NCI-H460 (cell line): ENCODE measurements around the gene CBLIF. TPM values are rescaled to one million over a fixed set of nuclear protein-coding genes. Genes with fewer than 3 reads are reported as not detected.
"Not testable (repeated sequence)": the region's sequence is repeated elsewhere in the genome, so short reads cannot be mapped to it uniquely, and the experiment has no call there.

Source experiments
- DNase-seq: peaks from one replicate; pipeline ENCODE4 v3.0.0-alpha.2; 2016; ENCODE audit warnings: low read depth; ENCODE audit errors: extremely low read depth
- polyA plus RNA-seq: library from polyadenylated mRNA; depleted of rRNA; stranded (reverse); fragments of >200 nt; gene quantifications from 2 replicates; pipeline ENCODE4 v1.2.3, GENCODE V29; 2014; cell fraction: nucleus; rRNA removed
- total RNA-seq: library from RNA; depleted of rRNA; stranded (reverse); fragments of >200 nt; shearing (Covaris generic); gene quantifications from 2 replicates; pipeline ENCODE4 v1.2.3, GENCODE V29; 2014; rRNA removed

CBLIF gene
- total RNA-seq: not detected in 2 replicates
- not detected in 2 replicates for polyA plus RNA-seq

- no peak for DNase-seq
Observed at GRCh38 chr11:59845399-59845798, at the start of gene CBLIF. TSS of gene CBLIF (minus strand) at chr11:59845499. CDS start at chr11:59845453, 46 bp downstream.

- DNase-seq: no peak
Observed at GRCh38 chr11:59894616-59895015, 49.3 kb upstream of the CBLIF start.

- DNase-seq: no peak
Observed at GRCh38 chr11:59891781-59892181, 46.5 kb upstream of the CBLIF start.

- not testable (repeated sequence) for DNase-seq
Observed at GRCh38 chr11:59887156-59887555, 41.9 kb upstream of the CBLIF start.

GRCh38 chr11:59883597-59883996 lies 38.3 kb upstream of the CBLIF start:
- no peak for DNase-seq

- DNase-seq: no peak
Observed at GRCh38 chr11:59879567-59879966, 34.3 kb upstream of the CBLIF start.

- no peak for DNase-seq
Observed at GRCh38 chr11:59878575-59878974, 33.3 kb upstream of the CBLIF start, which contains the start of gene OOSP3. TSS of gene OOSP3 (plus strand) at chr11:59878782. CDS start at chr11:59878809, 27 bp downstream.

- no peak for DNase-seq
Observed at GRCh38 chr11:59877784-59878183, 32.5 kb upstream of the CBLIF start.

- DNase-seq: no peak
Observed at GRCh38 chr11:59877325-59877724, 32.0 kb upstream of the CBLIF start.

- DNase-seq: no peak
Observed at GRCh38 chr11:59875856-59876519, 30.7 kb upstream of the CBLIF start.

GRCh38 chr11:59872076-59872475 lies 26.8 kb upstream of the CBLIF start:
- DNase-seq: no peak

- DNase-seq: no peak
Observed at GRCh38 chr11:59867946-59868345, 22.6 kb upstream of the CBLIF start.

- DNase-seq: no peak
Observed at GRCh38 chr11:59866836-59867235, 21.5 kb upstream of the CBLIF start.

GRCh38 chr11:59866397-59866796 lies 21.1 kb upstream of the CBLIF start, which contains the start of gene TCN1:
TSS of gene TCN1 (minus strand) at chr11:59866487. CDS start at chr11:59866470, 17 bp downstream.
- DNase-seq: no peak

GRCh38 chr11:59865031-59865430 lies 19.7 kb upstream of the CBLIF start:
- no peak for DNase-seq

GRCh38 chr11:59862252-59862651 lies 17.0 kb upstream of the CBLIF start:
- DNase-seq: no peak

- no peak for DNase-seq
Observed at GRCh38 chr11:59859673-59860072, 14.4 kb upstream of the CBLIF start.

GRCh38 chr11:59857439-59858434 lies 12.4 kb upstream of the CBLIF start:
- peak; percentile 5 for DNase-seq

GRCh38 chr11:59854871-59855270 lies 9.6 kb upstream of the CBLIF start:
- DNase-seq: no peak

GRCh38 chr11:59851416-59851815 lies 6.1 kb upstream of the CBLIF start:
- DNase-seq: not testable (repeated sequence)

GRCh38 chr11:59849551-59849950 lies 4.3 kb upstream of the CBLIF start:
- not testable (repeated sequence) for DNase-seq
